ENCODE results near the gene UBTD1. TPM values are rescaled to one million over a fixed set of nuclear protein-coding genes. Genes with fewer than 3 reads are reported as not detected.

The UBTD1 gene
- total and polyA plus RNA-seq, 10 of the 15 experiments (the other 5 are each of a cell fraction or from before 2014, with no cell fraction given) = 0.04 to 1.5 (median 1.2) TPM; not detected in 1

DNA sequence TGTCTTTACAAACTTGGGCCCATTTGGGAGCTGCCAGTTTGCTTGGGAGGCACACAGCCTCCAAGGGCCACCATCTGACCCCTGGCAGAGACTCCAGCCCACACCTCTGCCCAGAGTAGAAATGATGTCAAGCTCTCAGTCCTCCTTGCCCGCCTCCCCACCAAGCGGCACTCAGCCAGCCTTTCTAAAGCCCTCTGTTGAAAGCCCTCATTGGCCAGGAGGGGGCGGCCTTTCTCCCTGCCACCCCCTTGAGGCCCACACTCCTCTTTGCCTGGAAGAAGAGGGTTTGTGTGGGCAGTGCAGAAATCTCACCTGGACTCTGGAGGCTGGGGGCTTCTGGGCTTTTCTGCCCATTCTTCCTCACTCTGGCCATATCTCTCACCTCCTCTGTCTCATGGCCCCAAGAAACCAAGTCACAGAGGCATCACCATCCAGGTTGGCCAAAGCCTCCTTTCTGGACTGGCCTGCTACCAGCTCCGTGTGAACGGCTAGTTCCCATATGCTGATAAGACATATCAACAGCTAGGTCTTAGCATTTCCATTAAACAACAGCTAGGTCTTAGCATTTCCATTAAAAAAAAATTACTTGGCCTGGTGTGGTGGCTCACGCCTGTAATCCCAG lies 36.1 kb downstream of the UBTD1 start:
- peak; percentile 90 for FAIRE-seq
- H4K20me1 ChIP-seq (ENCODE audit: control insufficient read depth, insufficient read depth) = no peaks in the 10 kb centered on the region
- 49% methylated on average over 6 of the region's 6 CpGs for WGBS (ENCODE audit: insufficient coverage, insufficient replicate concordance, low lambda C conversion rate, missing lambda C conversion rate)
- ChIA-PET CTCF (interaction anchor here (0.8 to 4.8 kb wide), 20 partner anchors 9 to 251 kb away, joined by 3 to 62 read pairs (median 3); partner anchors contain the start of gene AVPI1), POLR2A (no interaction called here), RAD21 (ENCODE audit: unreplicated experiment) (interaction anchor here (0.6 to 3.1 kb wide), 2 partner anchors 19 to 113 kb away, joined by 3 to 13 read pairs; no protein-coding TSS in a partner anchor), SMC1A (ENCODE audit: uncharacterized antibody, unreplicated experiment) (interaction anchor here (0.7 to 1.8 kb wide), 7 partner anchors 16 to 74 kb away, joined by 3 to 7 read pairs (median 3); no protein-coding TSS in a partner anchor)
- no peak overlapping the region for H3K4me3 ChIP-seq
- no TSS peak for BruUV-seq (replicated peaks)
- no peaks in the 10 kb centered on the region for H3K27me3 ChIP-seq (replicated peaks in 1 of 2; ENCODE audit: control insufficient read depth in 2 of 2, insufficient read depth in 2 of 2, low read length in 1 of 2)
- no peaks in the 10 kb centered on the region for H3K4me1 ChIP-seq (ENCODE audit: control insufficient read depth, insufficient read depth, low read length)
- ATAC-seq = peak; percentile 98
- no peaks in the 10 kb centered on the region for H3K79me2 ChIP-seq (ENCODE audit: control insufficient read depth, insufficient read depth, low read length)
- no peak overlapping the region for H3K4me2 ChIP-seq (ENCODE audit: control insufficient read depth, insufficient read depth)
- in situ Hi-C loops (cut with MboI) = no loop called here
- no peaks in the 10 kb centered on the region for H3K9me3 ChIP-seq (replicated peaks; ENCODE audit: control insufficient read depth, insufficient read depth, low read length)
- no peaks in the 10 kb centered on the region for H3K36me3 ChIP-seq (ENCODE audit: control insufficient read depth in 2 of 2, insufficient read depth in 2 of 2, low read length in 1 of 2)
- no peak overlapping the region for H2AFZ ChIP-seq (ENCODE audit: control insufficient read depth, low read depth, low read length)
- no peak overlapping the region for H3K27ac ChIP-seq (ENCODE audit: control insufficient read depth, insufficient read depth)
- intact Hi-C loops (cut with micrococcal nuclease; ENCODE audit: unreplicated experiment) = loop anchor here (1.0 to 2.0 kb wide), 2 partner anchors 18 to 77 kb away; no protein-coding TSS in a partner anchor
- no peak for DNase-seq (ENCODE audit: low read depth, low spot score)
- no peak overlapping the region for H3K9ac ChIP-seq (ENCODE audit: control insufficient read depth, insufficient read depth, low read length)
- TF ChIP-seq, protein P1, sequence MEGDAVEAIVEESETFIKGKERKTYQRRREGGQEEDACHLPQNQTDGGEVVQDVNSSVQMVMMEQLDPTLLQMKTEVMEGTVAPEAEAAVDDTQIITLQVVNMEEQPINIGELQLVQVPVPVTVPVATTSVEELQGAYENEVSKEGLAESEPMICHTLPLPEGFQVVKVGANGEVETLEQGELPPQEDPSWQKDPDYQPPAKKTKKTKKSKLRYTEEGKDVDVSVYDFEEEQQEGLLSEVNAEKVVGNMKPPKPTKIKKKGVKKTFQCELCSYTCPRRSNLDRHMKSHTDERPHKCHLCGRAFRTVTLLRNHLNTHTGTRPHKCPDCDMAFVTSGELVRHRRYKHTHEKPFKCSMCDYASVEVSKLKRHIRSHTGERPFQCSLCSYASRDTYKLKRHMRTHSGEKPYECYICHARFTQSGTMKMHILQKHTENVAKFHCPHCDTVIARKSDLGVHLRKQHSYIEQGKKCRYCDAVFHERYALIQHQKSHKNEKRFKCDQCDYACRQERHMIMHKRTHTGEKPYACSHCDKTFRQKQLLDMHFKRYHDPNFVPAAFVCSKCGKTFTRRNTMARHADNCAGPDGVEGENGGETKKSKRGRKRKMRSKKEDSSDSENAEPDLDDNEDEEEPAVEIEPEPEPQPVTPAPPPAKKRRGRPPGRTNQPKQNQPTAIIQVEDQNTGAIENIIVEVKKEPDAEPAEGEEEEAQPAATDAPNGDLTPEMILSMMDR (IDR thresholded peaks at IDR 0.05 in 2 of 3, conservative IDR thresholded peaks at IDR 0.05 in 1 of 3; ENCODE audit: control insufficient read depth in 2 of 3, extremely low read depth in 1 of 3, insufficient read depth in 1 of 3, low read depth in 3 of 3, low read length in 3 of 3) = peak; percentile 60 to 69 (median 63)
- TF ChIP-seq ZBED1 (IDR thresholded peaks at IDR 0.05; ENCODE audit: borderline replicate concordance) = no peak
- TF ChIP-seq POLR2AphosphoS5 (IDR thresholded peaks at IDR 0.05; ENCODE audit: low read length) = no peak
- no peak for TF ChIP-seq ZSCAN29 (IDR thresholded peaks at IDR 0.05)
- no peak for TF ChIP-seq CBFB (IDR thresholded peaks at IDR 0.05; ENCODE audit: low read depth)
- TF ChIP-seq SIX5 (IDR thresholded peaks at IDR 0.05; ENCODE audit: low read depth, low read length, severe bottlenecking) = no peak
- TF ChIP-seq, protein P2, sequence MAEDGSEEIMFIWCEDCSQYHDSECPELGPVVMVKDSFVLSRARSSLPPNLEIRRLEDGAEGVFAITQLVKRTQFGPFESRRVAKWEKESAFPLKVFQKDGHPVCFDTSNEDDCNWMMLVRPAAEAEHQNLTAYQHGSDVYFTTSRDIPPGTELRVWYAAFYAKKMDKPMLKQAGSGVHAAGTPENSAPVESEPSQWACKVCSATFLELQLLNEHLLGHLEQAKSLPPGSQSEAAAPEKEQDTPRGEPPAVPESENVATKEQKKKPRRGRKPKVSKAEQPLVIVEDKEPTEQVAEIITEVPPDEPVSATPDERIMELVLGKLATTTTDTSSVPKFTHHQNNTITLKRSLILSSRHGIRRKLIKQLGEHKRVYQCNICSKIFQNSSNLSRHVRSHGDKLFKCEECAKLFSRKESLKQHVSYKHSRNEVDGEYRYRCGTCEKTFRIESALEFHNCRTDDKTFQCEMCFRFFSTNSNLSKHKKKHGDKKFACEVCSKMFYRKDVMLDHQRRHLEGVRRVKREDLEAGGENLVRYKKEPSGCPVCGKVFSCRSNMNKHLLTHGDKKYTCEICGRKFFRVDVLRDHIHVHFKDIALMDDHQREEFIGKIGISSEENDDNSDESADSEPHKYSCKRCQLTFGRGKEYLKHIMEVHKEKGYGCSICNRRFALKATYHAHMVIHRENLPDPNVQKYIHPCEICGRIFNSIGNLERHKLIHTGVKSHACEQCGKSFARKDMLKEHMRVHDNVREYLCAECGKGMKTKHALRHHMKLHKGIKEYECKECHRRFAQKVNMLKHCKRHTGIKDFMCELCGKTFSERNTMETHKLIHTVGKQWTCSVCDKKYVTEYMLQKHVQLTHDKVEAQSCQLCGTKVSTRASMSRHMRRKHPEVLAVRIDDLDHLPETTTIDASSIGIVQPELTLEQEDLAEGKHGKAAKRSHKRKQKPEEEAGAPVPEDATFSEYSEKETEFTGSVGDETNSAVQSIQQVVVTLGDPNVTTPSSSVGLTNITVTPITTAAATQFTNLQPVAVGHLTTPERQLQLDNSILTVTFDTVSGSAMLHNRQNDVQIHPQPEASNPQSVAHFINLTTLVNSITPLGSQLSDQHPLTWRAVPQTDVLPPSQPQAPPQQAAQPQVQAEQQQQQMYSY (CRISPR knock-in tag; IDR thresholded peaks at IDR 0.05) = no peak
- TF ChIP-seq SMC3 (IDR thresholded peaks at IDR 0.05; ENCODE audit: borderline replicate concordance, low read length) = peak; percentile 39; the same call in 1 of the 2 replicates
- no peak for TF ChIP-seq NFIC (IDR thresholded peaks at IDR 0.05; ENCODE audit: low read depth, low read length)
- no peak for TF ChIP-seq PML (IDR thresholded peaks at IDR 0.05; ENCODE audit: low read length)
- TF ChIP-seq, protein P3, sequence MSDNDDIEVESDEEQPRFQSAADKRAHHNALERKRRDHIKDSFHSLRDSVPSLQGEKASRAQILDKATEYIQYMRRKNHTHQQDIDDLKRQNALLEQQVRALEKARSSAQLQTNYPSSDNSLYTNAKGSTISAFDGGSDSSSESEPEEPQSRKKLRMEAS (IDR thresholded peaks at IDR 0.05; ENCODE audit: low read depth, low read length) = no peak
- TF ChIP-seq HDAC6 (IDR thresholded peaks at IDR 0.05; ENCODE audit: unreplicated experiment) = no peak
- TF ChIP-seq NR2C1 (IDR thresholded peaks at IDR 0.05) = no peak
- TF ChIP-seq, protein P4, sequence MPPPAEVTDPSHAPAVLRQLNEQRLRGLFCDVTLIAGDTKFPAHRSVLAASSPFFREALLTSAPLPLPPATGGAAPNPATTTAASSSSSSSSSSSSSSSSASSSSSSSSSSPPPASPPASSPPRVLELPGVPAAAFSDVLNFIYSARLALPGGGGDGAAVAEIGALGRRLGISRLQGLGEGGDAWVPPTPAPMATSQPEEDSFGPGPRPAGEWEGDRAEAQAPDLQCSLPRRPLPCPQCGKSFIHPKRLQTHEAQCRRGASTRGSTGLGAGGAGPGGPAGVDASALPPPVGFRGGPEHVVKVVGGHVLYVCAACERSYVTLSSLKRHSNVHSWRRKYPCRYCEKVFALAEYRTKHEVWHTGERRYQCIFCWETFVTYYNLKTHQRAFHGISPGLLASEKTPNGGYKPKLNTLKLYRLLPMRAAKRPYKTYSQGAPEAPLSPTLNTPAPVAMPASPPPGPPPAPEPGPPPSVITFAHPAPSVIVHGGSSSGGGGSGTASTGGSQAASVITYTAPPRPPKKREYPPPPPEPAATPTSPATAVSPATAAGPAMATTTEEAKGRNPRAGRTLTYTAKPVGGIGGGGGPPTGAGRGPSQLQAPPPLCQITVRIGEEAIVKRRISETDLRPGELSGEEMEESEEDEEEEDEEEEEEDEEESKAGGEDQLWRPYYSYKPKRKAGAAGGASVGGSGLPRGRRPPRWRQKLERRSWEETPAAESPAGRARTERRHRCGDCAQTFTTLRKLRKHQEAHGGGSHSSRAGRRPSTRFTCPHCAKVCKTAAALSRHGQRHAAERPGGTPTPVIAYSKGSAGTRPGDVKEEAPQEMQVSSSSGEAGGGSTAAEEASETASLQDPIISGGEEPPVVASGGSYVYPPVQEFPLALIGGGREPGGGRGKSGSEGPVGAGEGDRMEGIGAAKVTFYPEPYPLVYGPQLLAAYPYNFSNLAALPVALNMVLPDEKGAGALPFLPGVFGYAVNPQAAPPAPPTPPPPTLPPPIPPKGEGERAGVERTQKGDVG (CRISPR knock-in tag; IDR thresholded peaks at IDR 0.05) = no peak

All from GM12878 (cell line).